MM.1S (cell line): ENCODE data around the gene LRRC10B.

Experiments used
- DNase-seq: peaks from one replicate; pipeline ENCODE4 v3.0.0-alpha.2; 2015
- H2AFZ ChIP-seq: fragments of 300-600 bp; sonication (generic); 2 replicates; pipeline ENCODE4 v1.6.0; 2016; ENCODE audit warnings: antibody characterized with exemption, low read length
- H3F3A ChIP-seq: fragments of 300-600 bp; sonication (generic); 2 replicates; pipeline ENCODE4 v1.6.1; 2016; ENCODE audit warnings: mild to moderate bottlenecking, antibody characterized with exemption, low read length, moderate library complexity, mixed read lengths; ENCODE audit not compliant: insufficient read depth
- H3K27ac ChIP-seq: fragments of 300-600 bp; sonication (generic); 2 replicates; pipeline ENCODE4 v1.5.1; 2016; ENCODE audit warnings: mild to moderate bottlenecking, low read length
- H3K27me3 ChIP-seq: fragments of 300-600 bp; sonication (generic); replicated peaks from 2 replicates; pipeline ENCODE4 v1.6.0; 2016; ENCODE audit warnings: low read length; ENCODE audit not compliant: insufficient read depth
- H3K36me3 ChIP-seq: fragments of 300-600 bp; sonication (generic); replicated peaks from 2 replicates; pipeline ENCODE4 v1.6.1; 2016; ENCODE audit warnings: mild to moderate bottlenecking, low read length, mixed read lengths; ENCODE audit not compliant: insufficient read depth
- H3K4me1 ChIP-seq: fragments of 300-600 bp; sonication (generic); 2 replicates; pipeline ENCODE4 v1.6.1; 2016; ENCODE audit warnings: low read length, mixed read lengths
- H3K4me2 ChIP-seq: fragments of 300-600 bp; sonication (generic); 2 replicates; pipeline ENCODE4 v1.6.0; 2016; ENCODE audit warnings: low read depth, low read length
- H3K4me3 ChIP-seq: fragments of 300-600 bp; sonication (generic); 2 replicates; pipeline ENCODE4 v1.5.1; 2016; ENCODE audit warnings: low read length, mixed read lengths
- H3K79me2 ChIP-seq: fragments of 300-600 bp; sonication (generic); 2 replicates; pipeline ENCODE4 v1.6.1; 2016; ENCODE audit warnings: mixed run types, low read length, mixed read lengths
- H3K9ac ChIP-seq: fragments of 300-600 bp; sonication (generic); 2 replicates; pipeline ENCODE4 v1.6.1; 2016; ENCODE audit warnings: low read length, mixed read lengths
- H3K9me2 ChIP-seq: fragments of 300-600 bp; sonication (generic); replicated peaks from 2 replicates; pipeline ENCODE4 v1.6.1; 2016; ENCODE audit warnings: mild to moderate bottlenecking, low read length, mixed read lengths; ENCODE audit not compliant: insufficient read depth
- H3K9me3 ChIP-seq: fragments of 300-600 bp; sonication (generic); replicated peaks from 2 replicates; pipeline ENCODE4 v1.6.1; 2016; ENCODE audit warnings: mild to moderate bottlenecking, low read length, mixed read lengths; ENCODE audit not compliant: insufficient read depth
- H4K20me1 ChIP-seq: fragments of 300-600 bp; sonication (generic); 2 replicates; pipeline ENCODE4 v1.6.1; 2016; ENCODE audit warnings: mild to moderate bottlenecking, low read length, moderate library complexity, mixed read lengths; ENCODE audit not compliant: insufficient read depth
- EZH2 ChIP-seq: fragments of 300-600 bp; sonication (generic); optimal IDR thresholded peaks from 2 replicates; pipeline ENCODE3; 2017; ENCODE audit warnings: low read depth, mild to moderate bottlenecking, antibody characterized with exemption, low read length, mixed read lengths
- EZH2phosphoT487 ChIP-seq: fragments of 300-600 bp; sonication (generic); IDR thresholded peaks from 2 replicates; pipeline ENCODE4 v1.6.1; 2018; ENCODE audit warnings: antibody characterized with exemption, low read length
- TF ChIP-seq, protein P1 (sequence below): fragments of 300-600 bp; sonication (generic); IDR thresholded peaks from 2 replicates; pipeline ENCODE4 v1.5.1; 2016; ENCODE audit warnings: antibody characterized with exemption, low read length, mixed read lengths

The LRRC10B gene

DNA sequence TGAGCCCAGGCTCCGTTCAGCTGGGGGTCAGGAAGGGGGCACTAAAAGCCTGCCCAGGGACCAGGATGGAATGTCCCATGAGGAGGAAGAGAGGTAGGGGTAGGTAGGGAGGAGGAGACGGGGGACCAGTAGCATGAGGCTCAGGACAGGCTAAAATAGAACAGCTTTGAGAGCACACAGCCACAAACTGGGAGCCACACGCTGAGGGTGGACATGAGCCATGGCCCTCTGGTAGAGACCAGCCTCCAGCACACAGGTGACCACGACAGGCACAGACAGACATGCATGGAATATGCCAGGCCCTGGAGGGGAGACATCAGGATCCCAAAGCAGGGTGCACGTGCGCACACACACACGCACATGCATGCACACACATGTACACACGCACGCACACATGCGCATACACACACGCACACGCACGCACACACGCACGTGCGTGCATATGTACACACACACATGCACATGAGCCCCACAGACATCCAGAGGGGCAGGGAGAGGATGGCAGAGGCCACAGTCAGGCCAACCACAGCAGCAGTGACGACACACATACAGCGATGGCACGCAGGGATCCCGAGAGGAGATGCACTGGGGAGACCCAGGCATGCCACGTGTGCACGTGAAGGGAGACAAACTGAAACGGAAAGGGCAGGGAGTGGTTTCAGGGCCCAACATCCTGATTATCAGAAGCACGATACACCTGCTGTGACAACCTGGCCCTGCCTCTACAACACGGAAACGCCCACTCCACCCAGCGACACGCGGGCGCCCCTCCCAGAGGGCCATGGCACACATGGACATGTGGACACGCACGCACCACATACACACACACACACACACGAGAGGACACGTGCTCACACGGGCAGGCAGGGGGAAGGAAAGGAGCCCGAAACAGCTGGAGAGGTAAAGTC is 25.7 kb downstream of the LRRC10B start:
- H3K36me3 ChIP-seq, result no peaks in the 10 kb centered on the region
- no peaks in the 10 kb centered on the region for H3F3A ChIP-seq
- no peaks in the 10 kb centered on the region for H3K9me2 ChIP-seq
- H3K9ac ChIP-seq, result no peak overlapping the region
- peak overlapping the region; percentile 69 for H3K4me2 ChIP-seq
- peak overlapping the region; percentile 28; the same call in 1 of the 2 replicates for H3K4me3 ChIP-seq
- H4K20me1 ChIP-seq, result no peaks in the 10 kb centered on the region
- H3K79me2 ChIP-seq, result no peaks in the 10 kb centered on the region
- H2AFZ ChIP-seq, result peak overlapping the region; percentile 39; the same call in 1 of the 2 replicates
- H3K27me3 ChIP-seq, result peaks cover 97% of the 10 kb centered on the region
- no peaks in the 10 kb centered on the region for H3K4me1 ChIP-seq
- H3K9me3 ChIP-seq, result no peaks in the 10 kb centered on the region
- no peak overlapping the region for H3K27ac ChIP-seq
- peak; percentile 25 for DNase-seq
- TF ChIP-seq, protein P1, sequence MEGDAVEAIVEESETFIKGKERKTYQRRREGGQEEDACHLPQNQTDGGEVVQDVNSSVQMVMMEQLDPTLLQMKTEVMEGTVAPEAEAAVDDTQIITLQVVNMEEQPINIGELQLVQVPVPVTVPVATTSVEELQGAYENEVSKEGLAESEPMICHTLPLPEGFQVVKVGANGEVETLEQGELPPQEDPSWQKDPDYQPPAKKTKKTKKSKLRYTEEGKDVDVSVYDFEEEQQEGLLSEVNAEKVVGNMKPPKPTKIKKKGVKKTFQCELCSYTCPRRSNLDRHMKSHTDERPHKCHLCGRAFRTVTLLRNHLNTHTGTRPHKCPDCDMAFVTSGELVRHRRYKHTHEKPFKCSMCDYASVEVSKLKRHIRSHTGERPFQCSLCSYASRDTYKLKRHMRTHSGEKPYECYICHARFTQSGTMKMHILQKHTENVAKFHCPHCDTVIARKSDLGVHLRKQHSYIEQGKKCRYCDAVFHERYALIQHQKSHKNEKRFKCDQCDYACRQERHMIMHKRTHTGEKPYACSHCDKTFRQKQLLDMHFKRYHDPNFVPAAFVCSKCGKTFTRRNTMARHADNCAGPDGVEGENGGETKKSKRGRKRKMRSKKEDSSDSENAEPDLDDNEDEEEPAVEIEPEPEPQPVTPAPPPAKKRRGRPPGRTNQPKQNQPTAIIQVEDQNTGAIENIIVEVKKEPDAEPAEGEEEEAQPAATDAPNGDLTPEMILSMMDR, result no peak
- no peak for TF ChIP-seq EZH2phosphoT487
- no peak for TF ChIP-seq EZH2

DNA sequence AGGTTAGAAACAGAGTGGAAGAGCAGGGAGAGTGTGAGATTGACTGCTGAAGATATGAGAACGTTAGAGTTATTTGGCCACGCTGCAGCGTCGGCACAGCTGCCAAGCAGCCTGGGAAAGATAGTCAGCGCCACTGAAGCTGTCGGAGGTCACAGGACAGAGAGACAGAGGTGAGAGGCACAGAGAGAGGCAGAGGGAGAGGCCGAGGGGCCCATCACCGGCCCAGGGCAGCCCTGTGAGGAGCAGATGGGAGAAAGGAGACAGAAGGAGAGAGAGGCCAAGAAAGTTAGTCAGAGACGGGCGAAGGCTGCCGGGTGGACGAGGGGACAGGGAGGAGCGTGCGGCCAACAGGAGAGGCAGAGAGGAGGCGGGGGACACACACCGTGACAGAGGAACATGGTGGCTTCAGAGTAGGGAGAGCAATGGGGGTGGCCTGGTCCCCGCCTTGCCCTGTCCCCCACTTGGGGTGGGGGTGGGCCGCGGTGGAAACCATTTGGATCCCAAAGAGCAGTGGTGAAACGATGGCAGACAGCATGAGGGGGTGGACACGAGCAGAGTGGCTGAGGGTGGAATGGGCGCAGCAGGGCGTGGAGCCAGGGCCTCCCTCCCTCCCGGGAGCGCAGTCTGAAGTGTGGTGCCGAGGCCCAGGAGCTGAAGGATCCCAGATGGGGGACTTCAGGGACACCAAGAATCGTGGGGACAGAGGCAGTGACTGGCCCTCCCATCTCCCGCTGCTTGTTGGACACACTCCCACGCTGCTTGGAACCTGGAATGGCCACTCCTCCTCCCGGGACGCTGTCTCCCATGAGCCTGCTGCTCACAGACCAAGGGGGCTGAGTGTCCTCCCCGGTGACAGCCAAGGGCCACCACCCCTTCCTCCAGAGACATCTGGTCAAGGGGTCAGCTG is 26.6 kb downstream of the LRRC10B start:
- Histone ChIP-seq H3K27me3 (peaks cover 97% of the 10 kb centered on the region), H3K9me2 (no peaks in the 10 kb centered on the region), H3K36me3 (no peaks in the 10 kb centered on the region), H3K79me2 (no peaks in the 10 kb centered on the region), H3K9ac (no peak overlapping the region), H3F3A (no peaks in the 10 kb centered on the region), H3K9me3 (no peaks in the 10 kb centered on the region), H2AFZ (peak overlapping the region; percentile 39; the same call in 1 of the 2 replicates), H3K4me3 (peak overlapping the region; percentile 28; the same call in 1 of the 2 replicates), H3K4me2 (peak overlapping the region; percentile 69), H3K27ac (no peak overlapping the region), H4K20me1 (no peaks in the 10 kb centered on the region), H3K4me1 (no peaks in the 10 kb centered on the region)
- DNase-seq, result no peak
- TF ChIP-seq, protein P1, result no peak
- TF ChIP-seq EZH2 (no peak), EZH2phosphoT487 (no peak)

DNA sequence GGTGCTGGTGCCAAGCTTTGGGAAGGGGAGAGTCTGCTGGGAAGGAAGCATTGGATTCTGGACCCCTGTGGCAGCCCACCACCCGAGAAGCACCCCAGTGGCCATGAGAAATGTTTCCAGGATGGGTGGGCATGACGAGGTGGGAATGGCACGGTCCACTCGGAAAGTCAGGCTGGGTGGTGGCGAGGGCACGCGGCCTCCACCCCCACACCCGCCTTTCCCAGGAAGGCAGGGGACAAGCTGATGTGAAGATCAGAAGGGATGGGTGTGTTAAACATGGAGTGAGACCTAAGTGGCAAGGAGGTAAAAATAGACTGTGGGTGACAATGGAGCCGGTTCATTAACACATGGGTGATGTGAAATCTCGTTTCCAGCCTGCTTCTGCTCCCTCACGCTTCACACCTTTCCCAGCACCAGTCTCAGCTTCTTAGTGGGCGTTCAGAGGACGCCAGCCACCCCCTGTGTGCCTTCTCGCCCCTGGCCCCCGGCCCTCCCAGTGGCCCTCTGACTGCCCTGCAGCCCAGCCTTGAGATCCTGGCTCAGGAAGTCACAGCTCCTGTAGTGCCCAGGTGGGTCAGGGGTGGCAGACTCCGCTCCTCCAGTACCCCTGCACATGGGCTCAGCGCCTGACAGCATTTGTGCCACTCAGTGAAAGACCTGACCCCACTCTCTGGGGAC is 27.6 kb downstream of the LRRC10B start:
- peaks cover 97% of the 10 kb centered on the region for H3K27me3 ChIP-seq
- no peaks in the 10 kb centered on the region for H3K4me1 ChIP-seq
- H4K20me1 ChIP-seq, result no peaks in the 10 kb centered on the region
- H3K9ac ChIP-seq, result no peak overlapping the region
- no peak overlapping the region for H3K4me2 ChIP-seq
- no peaks in the 10 kb centered on the region for H3K79me2 ChIP-seq
- H3K9me2 ChIP-seq, result no peaks in the 10 kb centered on the region
- no peak for DNase-seq
- H3K27ac ChIP-seq, result no peak overlapping the region
- no peaks in the 10 kb centered on the region for H3K9me3 ChIP-seq
- H3F3A ChIP-seq, result no peaks in the 10 kb centered on the region
- TF ChIP-seq EZH2 (no peak), EZH2phosphoT487 (no peak)
- TF ChIP-seq, protein P1, result no peak
- H3K4me3 ChIP-seq, result no peak overlapping the region
- no peaks in the 10 kb centered on the region for H3K36me3 ChIP-seq
- H2AFZ ChIP-seq, result no peak overlapping the region
